HG03378 (cell line): ENCODE measurements around the gene UBE2L5.

ENCODE experiments used
- ATAC-seq: cut with Tn5 transposase; IDR thresholded peaks from one replicate; pipeline ENCODE4 v1.9.1; 2021; ENCODE audit warnings: mild to moderate bottlenecking, moderate library complexity; ENCODE audit not compliant: unreplicated experiment

Gene UBE2L5

GRCh38 chr13:30422054-30422839 is at the start of gene UBE2L5:
TSS of gene UBE2L5 (plus strand) at chr13:30422493. CDS start at chr13:30427991, 5,498 bp downstream.
- ATAC-seq, result no peak

GRCh38 chr13:30373727-30374126 is 48.6 kb upstream of the UBE2L5 start:
- no peak for ATAC-seq

GRCh38 chr13:30375265-30375835 is 46.9 kb upstream of the UBE2L5 start:
- ATAC-seq, result no peak

GRCh38 chr13:30376426-30377311 is 45.6 kb upstream of the UBE2L5 start:
- peak; percentile 54 for ATAC-seq

GRCh38 chr13:30377312-30377685 is 45.0 kb upstream of the UBE2L5 start:
- ATAC-seq, result no peak

GRCh38 chr13:30378191-30378590 is 44.1 kb upstream of the UBE2L5 start:
- no peak for ATAC-seq

GRCh38 chr13:30381049-30381448 is 41.2 kb upstream of the UBE2L5 start:
- no peak for ATAC-seq

GRCh38 chr13:30382836-30383525 is 39.3 kb upstream of the UBE2L5 start:
- ATAC-seq, result no peak

GRCh38 chr13:30388406-30389283 is 33.6 kb upstream of the UBE2L5 start:
- ATAC-seq, result no peak

GRCh38 chr13:30391956-30392680 is 30.2 kb upstream of the UBE2L5 start:
- no peak for ATAC-seq

- no peak for ATAC-seq
These were observed 29.6 kb upstream of the UBE2L5 start for GRCh38 chr13:30392681-30393045.

- no peak for ATAC-seq
These were observed 27.5 kb upstream of the UBE2L5 start for GRCh38 chr13:30394751-30395191.

- no peak for ATAC-seq
These were observed 26.8 kb upstream of the UBE2L5 start for GRCh38 chr13:30395192-30396158.

- ATAC-seq, result no peak
These were observed 25.7 kb upstream of the UBE2L5 start for GRCh38 chr13:30396434-30397075.

GRCh38 chr13:30398601-30399072 is 23.7 kb upstream of the UBE2L5 start:
- no peak for ATAC-seq

- ATAC-seq, result no peak
These were observed 21.9 kb upstream of the UBE2L5 start for GRCh38 chr13:30400376-30400775.

GRCh38 chr13:30401347-30401746 is 20.9 kb upstream of the UBE2L5 start:
- ATAC-seq, result no peak

- no peak for ATAC-seq
These were observed 18.8 kb upstream of the UBE2L5 start for GRCh38 chr13:30403456-30403855.
